K562 (cell line): ENCODE measurements around the gene RBMS3. TPM values are rescaled to one million over a fixed set of nuclear protein-coding genes. Genes with fewer than 3 reads are reported as not detected.

Source experiments
- ATAC-seq: fragments of 200-7000 bp; cut with Tn5 transposase; 3 replicates; pipeline ENCODE4 v1.9.1; 2020; ENCODE audit warnings: moderate library complexity
- BruUV-seq: library from RNA; stranded (reverse); fragments of 400-500 nt; replicated peaks from 2 replicates; lab custom pipeline; 2021; lab: Mats Ljungman, UMichigan
- CTCF ChIA-PET: fragments of 300-600 bp; formaldehyde crosslinking; extraction: SDS; loops from one replicate; lab custom pipeline; 2021; ENCODE audit warnings: low intra/inter-chr PET ratio; lab: Yijun Ruan, JAX
- POLR2A ChIA-PET: fragments of 300-600, 350-650 bp; sonication (Branson Sonifier 250); formaldehyde crosslinking; extraction: SDS; loops from one replicate; lab custom pipeline; 2021; ENCODE audit warnings: antibody characterized with exemption, inconsistent platforms; lab: Yijun Ruan, JAX
- DNase-seq, 4 experiments: peaks; one replicate each; pipeline versions ENCODE4 v3.0.0 to v3.0.0-alpha.2; 2011 to 2018; ENCODE audit warnings: low spot score in 3 of 4, mixed read lengths in 3 of 4; ENCODE audit errors: extremely low read depth in 1 of 4
- FAIRE-seq: peaks from 2 replicates; lab custom pipeline; 2011; peaks lifted over from hg19 to GRCh38; lab: Jason Lieb, UNC
- H2AFZ ChIP-seq: 2 replicates; pipeline ENCODE4 v1.6.0; 2011; ENCODE audit warnings: low read depth, low read length, control low read depth, inconsistent platforms
- H3K27ac ChIP-seq: fragments of 200-600 bp; 3 replicates; pipeline ENCODE4 v1.8.0; 2011; ENCODE audit warnings: low read depth, mild to moderate bottlenecking, control low read depth, inconsistent platforms, low read length, moderate library complexity, mixed read lengths; ENCODE audit errors: extremely low read depth
- H3K27me3 ChIP-seq, 2 experiments: fragments of 300-600 bp in 1 of 2; 2 replicates in 1 of 2; 3 replicates in 1 of 2; pipeline versions ENCODE4 v1.6.0 to v1.8.0; 2011; ENCODE audit warnings: inconsistent platforms in 2 of 2, low read length in 2 of 2, mild to moderate bottlenecking in 1 of 2, mixed read lengths in 1 of 2, moderate library complexity in 1 of 2; ENCODE audit not compliant: control insufficient read depth in 2 of 2, insufficient read depth in 2 of 2
- H3K36me3 ChIP-seq: fragments of 300-600 bp; 3 replicates; pipeline ENCODE4 v1.8.0; 2011; ENCODE audit warnings: mild to moderate bottlenecking, low read length, inconsistent platforms; ENCODE audit not compliant: control insufficient read depth, insufficient read depth
- H3K4me1 ChIP-seq, 2 experiments: fragments of 200-600 bp in 1 of 2; replicated peaks in 1 of 2; 2 replicates in 1 of 2; 3 replicates in 1 of 2; pipeline versions ENCODE4 v1.5.1 to v1.8.0; 2011; ENCODE audit warnings: inconsistent platforms in 2 of 2, low read length in 2 of 2, mild to moderate bottlenecking in 1 of 2, mixed read lengths in 1 of 2, moderate library complexity in 1 of 2; ENCODE audit not compliant: control insufficient read depth in 2 of 2, insufficient read depth in 2 of 2
- H3K4me2 ChIP-seq: 2 replicates; pipeline ENCODE4 v1.6.1; 2011; ENCODE audit warnings: low read length, control low read depth, inconsistent platforms, mixed read lengths; ENCODE audit not compliant: insufficient read depth
- H3K4me3 ChIP-seq: fragments of 200-600 bp; sonication (generic), shearing (Covaris generic); 2 replicates; pipeline ENCODE4 v1.5.1; 2016; ENCODE audit warnings: control low read depth, inconsistent platforms
- H3K79me2 ChIP-seq: fragments of 200-600 bp; 3 replicates; pipeline ENCODE4 v1.8.0; 2011; ENCODE audit warnings: low read length, inconsistent platforms; ENCODE audit not compliant: control insufficient read depth, insufficient read depth
- H3K9ac ChIP-seq, 2 experiments: 2 replicates each; pipeline versions ENCODE4 v1.6.0 to v1.6.1; 2011; ENCODE audit warnings: low read depth in 2 of 2, low read length in 2 of 2, control low read depth in 1 of 2, inconsistent platforms in 1 of 2, mild to moderate bottlenecking in 1 of 2, mixed read lengths in 1 of 2; ENCODE audit not compliant: insufficient read depth in 1 of 2
- H3K9me1 ChIP-seq: one replicate; pipeline ENCODE4 v1.6.0; 2011; ENCODE audit warnings: inconsistent platforms, mild to moderate bottlenecking, low read length, moderate library complexity; ENCODE audit not compliant: control insufficient read depth, insufficient read depth
- H3K9me3 ChIP-seq: replicated peaks from 2 replicates; pipeline ENCODE4 v1.5.1; 2011; ENCODE audit warnings: low read depth, low read length, inconsistent platforms; ENCODE audit not compliant: control insufficient read depth, insufficient read depth
- H4K20me1 ChIP-seq: replicated peaks from 2 replicates; pipeline ENCODE4 v1.6.1; 2011; ENCODE audit warnings: low read length, inconsistent platforms, mixed read lengths; ENCODE audit not compliant: control insufficient read depth, insufficient read depth
- DEAF1 ChIP-seq: fragments of 450-650 bp; formaldehyde crosslinking; IDR thresholded peaks from 2 replicates; pipeline ENCODE4 v1.4.0; 2020; ENCODE audit warnings: mild to moderate bottlenecking, moderate library complexity
- HEY1 ChIP-seq: fragments of 250-450 bp; sonication (Bioruptor Pico); IDR thresholded peaks from 2 replicates; pipeline ENCODE4 v1.5.0; 2020; ENCODE audit warnings: mild to moderate bottlenecking, moderate library complexity, borderline replicate concordance
- HMG20A ChIP-seq: fragments of 450-650 bp; formaldehyde crosslinking; conservative IDR thresholded peaks from 2 replicates; pipeline ENCODE4 v1.4.0; 2020; ENCODE audit warnings: mild to moderate bottlenecking, mixed read lengths
- HMG20B ChIP-seq: fragments of 250-450 bp; sonication (Bioruptor Pico); IDR thresholded peaks from 2 replicates; pipeline ENCODE4 v1.5.0; 2021; ENCODE audit warnings: mild to moderate bottlenecking
- ILK ChIP-seq: fragments of 450-650 bp; IDR thresholded peaks from 2 replicates; pipeline ENCODE4 v1.6.1; 2016; ENCODE audit warnings: missing genetic modification characterization, low read depth, mild to moderate bottlenecking, missing compliant biosample characterization, moderate library complexity, borderline replicate concordance
- NR3C1 ChIP-seq: sonication (generic); formaldehyde crosslinking; IDR thresholded peaks from 2 replicates; pipeline ENCODE4 v1.8.1; 2022; ENCODE audit warnings: missing genetic modification reagents
- NRF1 ChIP-seq, 2 experiments: fragments of 450-650 bp; IDR thresholded peaks in 1 of 2; conservative IDR thresholded peaks in 1 of 2; 2 replicates each; pipeline ENCODE4 v1.6.1; 2014; ENCODE audit warnings: mild to moderate bottlenecking in 2 of 2
- PCBP2 ChIP-seq: fragments of 200-400 bp; formaldehyde crosslinking; IDR thresholded peaks from 2 replicates; pipeline ENCODE4 v1.6.1; 2018; ENCODE audit warnings: low read length, low read depth, mild to moderate bottlenecking, moderate library complexity; ENCODE audit not compliant: poor library complexity, severe bottlenecking
- VEZF1 ChIP-seq: fragments of 200-800 bp; sonication (Bioruptor generic); IDR thresholded peaks from 2 replicates; pipeline ENCODE4 v1.6.1; 2017; ENCODE audit warnings: missing genetic modification characterization, missing compliant biosample characterization
- YBX1 ChIP-seq: fragments of 450-650 bp; IDR thresholded peaks from 2 replicates; pipeline ENCODE4 v1.7.1; 2016; ENCODE audit warnings: mild to moderate bottlenecking
- ZNF707 ChIP-seq: fragments of 250-450 bp; sonication (Bioruptor Pico); conservative IDR thresholded peaks from 2 replicates; pipeline ENCODE4 v1.8.0; 2022; ENCODE audit warnings: inconsistent platforms, mild to moderate bottlenecking, moderate library complexity
- WGBS: fragments of 100-300 bp; shearing (Covaris generic); methylation state at CpG from one replicate; pipeline ENCODE4 v1.1.6; 2016; ENCODE audit warnings: low coverage, mixed read lengths; ENCODE audit not compliant: insufficient coverage; ENCODE audit errors: missing lambda C conversion rate; 5-methylcytosine and 5-hydroxymethylcytosine counted together
- in situ Hi-C: fragments of 300-500 bp; cut with MboI; formaldehyde crosslinking; loops from 4 replicates; pipeline ENCODE4 v1.15.0; 2018; ENCODE audit warnings: inconsistent platforms, mixed read lengths
- intact Hi-C: fragments of 100-400 bp; cut with micrococcal nuclease; formaldehyde crosslinking; loops from 2 replicates; pipeline ENCODE4 v1.14.2; 2022
- polyA plus RNA-seq, 8 experiments: library from polyadenylated mRNA; depleted of rRNA in 4 of 8; stranded (reverse) in 5 of 8; unstranded in 3 of 8; fragments of >200 nt; fragmentation: Nextera tagmentation in 2 of 8; fragmentation: Illumina TruSeq in 1 of 8; extraction: Ambion mirVana in 2 of 8; extraction: Trizol in 1 of 8; gene quantifications; 2 replicates each; pipeline versions ENCODE4 v1.2.1 to v1.2.3, GENCODE V29; 2011 to 2014; ENCODE audit warnings: inconsistent platforms in 1 of 8, missing spikeins in 1 of 8
- total RNA-seq, 7 experiments: library from RNA; depleted of rRNA in 6 of 7; stranded (reverse); fragments of >200 nt in 6 of 7; fragmentation: Illumina TruSeq in 2 of 7; extraction: Trizol in 2 of 7; gene quantifications; 2 replicates each; pipeline versions ENCODE4 v1.2.1 to v1.2.3, GENCODE V29; 2011 to 2021; ENCODE audit warnings: low replicate concordance in 1 of 7

Gene RBMS3
- total and polyA plus RNA-seq, 9 of the 15 experiments (the other 6 are each of a cell fraction or from before 2014, with no cell fraction given) = 0.20 TPM; not detected in 8

GRCh38 chr3:29890801-29891200 is 609.9 kb downstream of the RBMS3 start:
- BruUV-seq = no TSS peak
- Histone ChIP-seq H3K9me3 (peaks cover 1% of the 10 kb centered on the region; the same call in 1 of the 2 replicates), H3K4me3 (no peak overlapping the region), H3K4me1 (no peaks in the 10 kb centered on the region), H3K79me2 (no peaks in the 10 kb centered on the region), H3K9me1 (no peaks in the 10 kb centered on the region), H3K27ac (no peak overlapping the region), H3K36me3 (no peaks in the 10 kb centered on the region), H3K9ac (no peak overlapping the region), H3K27me3 (no peaks in the 10 kb centered on the region), H3K4me2 (no peak overlapping the region), H4K20me1 (no peaks in the 10 kb centered on the region), H2AFZ (no peak overlapping the region)
- ATAC-seq = no peak
- intact Hi-C loops (no loop called here), in situ Hi-C loops (no loop called here)
- no peak for FAIRE-seq
- TF ChIP-seq PCBP2 (no peak), YBX1 (no peak), DEAF1 (no peak), HMG20A (no peak), VEZF1 (CRISPR knock-in tag) (no peak), NR3C1 (CRISPR knock-in tag) (no peak), HMG20B (CRISPR knock-in tag) (no peak), ILK (tag) (no peak), NRF1 (conservative IDR thresholded peaks at IDR 0.05 in 1 of 2, IDR thresholded peaks at IDR 0.05 in 1 of 2) (no peak), ZNF707 (CRISPR knock-in tag) (no peak), HEY1 (CRISPR knock-in tag) (no peak)
- ChIA-PET CTCF (no interaction called here), POLR2A (no interaction called here)
- no peak for DNase-seq
- WGBS = 1% methylated on average over 5 of the region's 5 CpGs
